RWPE1 (cell line): ENCODE measurements around the gene NPHS1.

Experiments used
- CTCF ChIA-PET: fragments of 350-600 bp; sonication (Branson Sonifier 250); formaldehyde crosslinking; extraction: SDS; loops from one replicate; lab custom pipeline; 2021; lab: Yijun Ruan, JAX
- POLR2A ChIA-PET: fragments of 400-600 bp; formaldehyde crosslinking; extraction: SDS; loops from one replicate; lab custom pipeline; 2020; ENCODE audit warnings: antibody characterized with exemption; ENCODE audit not compliant: low non-redundant PET; lab: Yijun Ruan, JAX
- DNase-seq: peaks from one replicate; pipeline ENCODE4 v3.0.0; 2012; ENCODE audit warnings: low spot score
- H3K27ac ChIP-seq: fragments of 450-650 bp; 2 replicates; pipeline ENCODE4 v1.5.1; 2017
- TF ChIP-seq, protein P1 (sequence below): fragments of 450-650 bp; conservative IDR thresholded peaks from 2 replicates; pipeline ENCODE4 v1.5.1; 2017; ENCODE audit warnings: low read depth, mild to moderate bottlenecking

The NPHS1 gene

DNA sequence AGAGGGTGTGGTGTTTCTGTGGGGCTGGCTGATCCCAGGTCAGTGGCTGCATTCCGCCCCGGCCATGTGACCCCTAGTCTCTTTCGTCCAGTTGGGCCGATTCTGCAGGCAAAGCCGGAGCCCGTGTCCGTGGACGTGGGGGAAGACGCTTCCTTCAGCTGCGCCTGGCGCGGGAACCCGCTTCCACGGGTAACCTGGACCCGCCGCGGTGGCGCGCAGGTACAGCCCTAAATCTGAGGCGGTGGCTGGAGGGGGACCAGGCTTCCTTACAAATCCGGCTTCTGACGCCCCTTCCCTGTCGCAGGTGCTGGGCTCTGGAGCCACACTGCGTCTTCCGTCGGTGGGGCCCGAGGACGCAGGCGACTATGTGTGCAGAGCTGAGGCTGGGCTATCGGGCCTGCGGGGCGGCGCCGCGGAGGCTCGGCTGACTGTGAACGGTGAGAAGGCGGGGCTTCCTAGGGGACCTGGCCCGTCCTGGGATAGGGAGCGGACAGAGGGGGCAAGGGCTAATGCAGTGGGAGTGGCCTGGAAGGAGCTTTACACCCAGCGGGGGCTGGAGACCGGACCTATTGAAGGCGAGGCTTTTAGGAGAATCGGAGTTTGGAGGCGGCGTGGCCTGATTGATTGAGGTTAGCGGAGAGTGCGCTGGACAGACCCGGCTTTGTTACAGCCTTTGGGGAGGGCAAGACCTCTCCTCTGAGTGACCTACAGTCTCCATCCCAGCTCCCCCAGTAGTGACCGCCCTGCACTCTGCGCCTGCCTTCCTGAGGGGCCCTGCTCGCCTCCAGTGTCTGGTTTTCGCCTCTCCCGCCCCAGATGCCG is 8.7 kb upstream of the NPHS1 start:
- H3K27ac ChIP-seq, result no peak overlapping the region
- CTCF ChIA-PET, result no interaction called here
- POLR2A ChIA-PET, result no interaction called here
- no peak for DNase-seq
- TF ChIP-seq, protein P1, sequence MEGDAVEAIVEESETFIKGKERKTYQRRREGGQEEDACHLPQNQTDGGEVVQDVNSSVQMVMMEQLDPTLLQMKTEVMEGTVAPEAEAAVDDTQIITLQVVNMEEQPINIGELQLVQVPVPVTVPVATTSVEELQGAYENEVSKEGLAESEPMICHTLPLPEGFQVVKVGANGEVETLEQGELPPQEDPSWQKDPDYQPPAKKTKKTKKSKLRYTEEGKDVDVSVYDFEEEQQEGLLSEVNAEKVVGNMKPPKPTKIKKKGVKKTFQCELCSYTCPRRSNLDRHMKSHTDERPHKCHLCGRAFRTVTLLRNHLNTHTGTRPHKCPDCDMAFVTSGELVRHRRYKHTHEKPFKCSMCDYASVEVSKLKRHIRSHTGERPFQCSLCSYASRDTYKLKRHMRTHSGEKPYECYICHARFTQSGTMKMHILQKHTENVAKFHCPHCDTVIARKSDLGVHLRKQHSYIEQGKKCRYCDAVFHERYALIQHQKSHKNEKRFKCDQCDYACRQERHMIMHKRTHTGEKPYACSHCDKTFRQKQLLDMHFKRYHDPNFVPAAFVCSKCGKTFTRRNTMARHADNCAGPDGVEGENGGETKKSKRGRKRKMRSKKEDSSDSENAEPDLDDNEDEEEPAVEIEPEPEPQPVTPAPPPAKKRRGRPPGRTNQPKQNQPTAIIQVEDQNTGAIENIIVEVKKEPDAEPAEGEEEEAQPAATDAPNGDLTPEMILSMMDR, result no peak

DNA sequence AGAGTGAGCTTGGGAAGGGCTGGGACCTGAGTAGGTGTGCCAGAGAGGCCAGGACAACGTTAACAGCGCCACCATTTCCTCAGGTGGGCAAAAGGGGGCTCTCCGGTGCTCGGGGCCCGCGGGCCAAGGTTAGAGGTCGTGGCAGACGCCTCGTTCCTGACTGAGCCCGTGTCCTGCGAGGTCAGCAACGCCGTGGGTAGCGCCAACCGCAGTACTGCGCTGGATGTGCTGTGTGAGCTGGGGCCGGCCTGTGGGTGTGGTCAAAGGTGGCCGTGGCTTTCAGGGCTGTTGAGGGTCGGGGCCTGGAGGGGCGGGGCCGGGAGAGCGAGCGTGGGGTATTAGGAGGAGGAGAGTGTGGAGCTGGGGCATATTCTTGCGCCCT is 8.1 kb upstream of the NPHS1 start:
- ChIA-PET CTCF (no interaction called here), POLR2A (no interaction called here)
- DNase-seq, result no peak
- TF ChIP-seq, protein P1, result no peak
- H3K27ac ChIP-seq, result no peak overlapping the region

DNA sequence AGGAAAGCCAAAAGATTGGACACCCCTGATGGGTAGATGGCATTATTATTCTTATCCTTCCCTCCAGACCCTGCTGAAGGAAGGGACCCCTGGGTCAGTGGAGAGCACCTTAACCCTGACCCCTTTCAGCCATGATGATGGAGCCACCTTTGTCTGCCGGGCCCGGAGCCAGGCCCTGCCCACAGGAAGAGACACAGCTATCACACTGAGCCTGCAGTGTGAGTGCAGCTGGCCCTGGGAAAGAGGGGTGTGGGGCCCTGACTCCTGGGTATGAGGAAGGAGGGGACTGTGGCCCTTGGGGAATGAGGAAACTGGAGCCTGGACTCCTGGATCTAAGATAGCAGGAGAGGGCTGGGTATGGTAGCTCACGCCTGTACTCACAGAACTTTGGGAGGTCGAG is 7.1 kb upstream of the NPHS1 start:
- TF ChIP-seq, protein P1, result no peak
- ChIA-PET POLR2A (no interaction called here), CTCF (no interaction called here)
- no peak overlapping the region for H3K27ac ChIP-seq
- no peak for DNase-seq

DNA sequence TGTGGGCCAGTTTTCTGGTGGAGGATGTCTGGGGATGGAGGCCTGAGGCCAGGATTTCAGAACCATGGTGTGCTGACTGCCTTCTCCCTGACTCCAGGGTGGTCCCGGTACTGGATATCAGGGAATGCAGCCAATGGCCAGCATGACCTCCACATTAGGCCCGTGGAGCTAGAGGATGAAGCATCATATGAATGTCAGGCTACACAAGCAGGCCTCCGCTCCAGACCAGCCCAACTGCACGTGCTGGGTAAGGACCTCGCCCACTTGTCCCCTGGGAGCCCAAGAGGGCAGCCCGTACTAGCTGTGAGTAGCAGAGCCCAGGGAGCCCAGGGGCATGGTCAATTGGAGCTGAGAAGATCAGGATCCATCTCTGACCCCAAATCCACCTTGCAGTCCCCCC is 6.0 kb upstream of the NPHS1 start:
- no peak for DNase-seq
- ChIA-PET POLR2A (no interaction called here), CTCF (no interaction called here)
- no peak overlapping the region for H3K27ac ChIP-seq
- TF ChIP-seq, protein P1, result no peak

DNA sequence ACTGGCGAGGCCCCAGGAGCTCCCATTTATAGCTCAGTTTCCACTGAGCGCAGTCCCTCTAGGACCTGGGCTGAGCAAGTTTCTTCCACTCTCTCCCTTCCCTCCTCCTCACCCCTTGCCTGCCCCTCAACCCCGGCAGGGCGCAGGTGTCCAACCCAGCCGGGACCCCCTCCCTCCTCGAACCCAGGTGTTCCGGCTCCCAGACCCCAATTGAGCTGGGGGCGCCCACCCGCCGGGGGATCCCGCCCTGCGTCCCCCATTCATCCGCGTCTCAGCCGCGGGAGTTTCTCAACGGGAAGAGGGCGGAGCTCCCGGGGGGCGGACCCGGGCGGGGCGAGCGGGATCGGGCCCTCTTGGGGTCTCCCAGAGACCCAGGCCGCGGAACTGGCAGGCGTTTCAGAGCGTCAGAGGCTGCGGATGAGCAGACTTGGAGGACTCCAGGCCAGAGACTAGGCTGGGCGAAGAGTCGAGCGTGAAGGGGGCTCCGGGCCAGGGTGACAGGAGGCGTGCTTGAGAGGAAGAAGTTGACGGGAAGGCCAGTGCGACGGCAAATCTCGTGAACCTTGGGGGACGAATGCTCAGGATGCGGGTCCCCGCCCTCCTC is 4.3 kb upstream of the NPHS1 start, which contains the start of gene KIRREL2:
Gene KIRREL2 (plus strand): TSS at position 366 of the 604 bp plus-strand sequence. CDS start 209 bp downstream, at position 575.
- DNase-seq, result no peak
- POLR2A ChIA-PET, result no interaction called here
- TF ChIP-seq, protein P1, result no peak
- H3K27ac ChIP-seq, result no peak within 1 kb of the TSS
- CTCF ChIA-PET, result interaction anchor here (0.6 to 1.3 kb wide), 2 partner anchors 23 to 173 kb away, joined by 5 to 8 read pairs; no protein-coding TSS in a partner anchor

DNA sequence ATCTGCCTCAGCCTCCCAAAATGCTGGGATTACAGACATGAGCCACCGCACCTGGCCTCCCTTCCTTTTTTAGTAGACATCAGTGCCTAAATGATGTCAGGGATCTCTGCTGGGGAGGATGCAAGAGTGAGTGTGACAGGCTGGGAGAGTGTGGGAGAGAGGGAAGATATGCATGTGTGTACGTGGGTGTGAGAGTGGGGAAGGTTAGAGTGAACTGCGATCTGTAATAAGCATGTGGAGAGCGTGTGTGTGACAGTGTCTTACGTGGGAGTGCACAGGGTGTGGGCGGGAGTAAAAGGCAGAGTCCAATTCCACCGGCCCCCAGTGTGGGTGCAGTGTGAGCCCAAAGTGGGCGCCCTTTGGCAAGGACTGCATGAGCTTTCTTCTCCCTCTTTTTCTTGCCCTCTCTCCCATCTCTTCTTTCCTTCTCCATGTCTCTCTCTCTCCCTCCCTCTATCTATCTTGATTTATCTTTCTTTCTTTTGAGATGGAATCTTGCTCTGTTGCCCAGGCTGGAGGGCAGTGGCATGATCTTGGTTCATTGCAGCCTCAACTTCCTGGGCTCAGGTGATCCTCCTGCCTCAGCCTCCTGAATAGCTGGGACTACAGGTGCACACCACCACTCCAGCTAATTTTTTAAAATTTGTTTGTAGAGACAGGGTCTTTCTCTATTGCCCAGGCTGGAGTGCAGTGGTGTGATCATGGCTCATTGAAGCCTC is 893 bp upstream of the NPHS1 start:
- TF ChIP-seq, protein P1, result no peak
- DNase-seq, result no peak
- no peak overlapping the region for H3K27ac ChIP-seq
- POLR2A ChIA-PET, result no interaction called here
- CTCF ChIA-PET, result interaction anchor here (0.6 kb wide), 1 partner anchor 73 kb away, joined by 4 read pairs; no protein-coding TSS in a partner anchor
